ENCODE measurements around the gene MARCO.
"Not testable (repeated sequence)": the region's sequence is repeated elsewhere in the genome, so short reads cannot be mapped to it uniquely, and the experiment has no call there.

The MARCO gene

GRCh38 chr2:119005051-119005450 lies 63.1 kb downstream of the MARCO start:
- DNase-seq (ENCODE audit: low read depth, low spot score) = no peak

GRCh38 chr2:119005555-119005954 lies 63.6 kb downstream of the MARCO start:
- no peak for DNase-seq (ENCODE audit: low read depth, low spot score)

GRCh38 chr2:119006441-119006840 lies 64.4 kb downstream of the MARCO start:
- DNase-seq (ENCODE audit: low read depth, low spot score) = no peak

- DNase-seq (ENCODE audit: low read depth, low spot score) = no peak
These were observed 66.1 kb downstream of the MARCO start for GRCh38 chr2:119008108-119008507.

DNA sequence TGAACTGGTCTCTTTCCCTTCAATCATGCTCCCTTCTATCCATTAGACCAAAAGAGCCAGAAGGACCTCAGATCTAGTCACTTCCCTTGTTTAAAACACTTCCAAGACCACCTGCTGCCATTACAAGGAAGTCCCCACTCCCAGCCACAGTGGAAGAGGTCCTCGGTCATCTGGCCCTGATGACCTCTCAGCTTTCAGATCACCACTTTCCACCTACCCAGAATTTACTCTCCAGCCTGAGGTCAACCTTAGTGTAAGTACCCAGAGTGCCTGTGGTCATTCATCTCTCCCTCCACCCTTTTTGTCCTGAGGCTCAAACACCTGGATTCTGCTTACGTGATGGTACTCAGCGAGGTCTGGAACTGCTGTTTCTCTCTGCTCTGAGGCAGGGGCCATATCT lies 67.1 kb downstream of the MARCO start:
- no peak for DNase-seq (ENCODE audit: low read depth, low spot score)

GRCh38 chr2:119010336-119010735 lies 68.3 kb downstream of the MARCO start:
- no peak for DNase-seq (ENCODE audit: low read depth, low spot score)

DNA sequence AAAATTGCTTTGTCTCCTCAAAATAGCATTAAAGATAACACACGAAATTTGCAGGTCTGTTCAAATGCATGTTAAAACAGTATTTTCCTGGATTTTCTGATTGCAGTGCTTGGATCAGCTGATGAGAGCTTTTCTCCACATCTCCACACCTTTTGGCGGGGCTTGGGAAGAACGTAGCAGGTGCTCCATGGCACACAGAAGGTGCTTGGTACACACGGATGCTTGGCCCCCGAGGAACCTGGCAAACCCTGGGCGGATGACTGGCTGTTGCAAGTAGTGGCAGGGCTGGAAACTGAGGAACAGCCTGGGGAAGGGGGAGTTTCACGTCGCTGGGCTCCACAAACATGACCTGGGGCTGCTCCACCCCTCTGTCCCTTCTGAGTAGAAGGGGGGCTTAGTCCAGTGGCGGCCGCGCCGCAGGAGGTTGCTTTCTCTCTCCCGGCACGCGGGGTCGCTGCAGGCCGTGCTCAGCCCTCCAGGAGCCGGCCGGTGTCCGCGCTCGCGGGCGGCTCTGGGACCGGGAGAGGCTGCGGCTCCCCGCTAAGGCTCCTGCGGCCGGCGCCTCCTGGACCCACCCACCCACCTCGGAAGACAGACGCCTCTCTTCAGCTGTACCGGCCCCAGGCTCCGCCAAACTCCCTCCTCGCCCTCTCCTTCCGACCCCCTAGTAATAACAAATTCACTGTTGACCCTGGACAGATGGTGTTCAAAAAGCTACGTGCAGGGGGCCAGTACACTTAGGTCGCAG lies 69.3 kb downstream of the MARCO start:
- DNase-seq (ENCODE audit: low read depth, low spot score) = no peak

GRCh38 chr2:119011910-119012209 lies 69.9 kb downstream of the MARCO start:
- no peak for DNase-seq (ENCODE audit: low read depth, low spot score)

- DNase-seq (ENCODE audit: low read depth, low spot score) = no peak
These were observed 70.6 kb downstream of the MARCO start for GRCh38 chr2:119012345-119013301.

DNA sequence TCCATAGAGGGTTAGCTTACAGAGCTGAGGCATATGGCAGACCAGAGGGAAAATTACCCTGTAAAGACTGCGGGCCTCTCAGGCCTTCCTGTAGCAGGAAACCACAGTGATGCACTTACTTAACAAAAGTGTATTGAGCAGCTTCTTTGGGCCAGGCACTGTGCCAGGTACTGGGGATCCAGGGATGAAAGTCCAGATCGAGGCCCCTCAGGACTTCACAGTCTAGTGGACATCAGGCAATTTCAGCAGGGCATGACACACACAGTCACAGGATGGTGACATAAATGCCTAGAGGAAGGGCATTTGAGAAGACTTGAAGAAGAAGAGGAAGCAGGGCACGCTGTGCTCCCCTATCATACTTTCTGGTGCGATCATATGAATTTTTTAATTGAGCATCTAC lies 71.7 kb downstream of the MARCO start:
- no peak for DNase-seq (ENCODE audit: low read depth, low spot score)

GRCh38 chr2:119015845-119016244 lies 73.9 kb downstream of the MARCO start:
- no peak for DNase-seq (ENCODE audit: low read depth, low spot score)

DNA sequence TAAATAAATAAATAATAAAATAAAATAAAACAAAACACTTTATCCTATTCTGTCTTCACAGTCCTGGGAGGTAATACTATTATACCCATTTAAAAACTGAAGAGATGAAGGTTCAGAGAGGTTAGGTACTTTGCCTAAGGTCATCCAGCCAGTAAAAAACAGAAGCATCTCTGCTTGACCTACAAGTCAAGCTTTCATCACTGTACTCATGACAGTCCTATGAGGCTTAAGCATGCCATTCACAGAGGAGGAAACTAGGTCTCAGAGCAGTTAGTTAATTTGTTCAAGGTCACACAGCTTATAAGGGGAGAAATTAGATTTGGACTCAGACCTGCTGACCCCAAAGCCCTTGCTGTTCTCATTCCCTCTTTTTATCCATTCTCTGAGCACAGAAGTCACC lies 77.5 kb downstream of the MARCO start:
- no peak for DNase-seq (ENCODE audit: low read depth, low spot score)

GRCh38 chr2:119022678-119023077 lies 80.7 kb downstream of the MARCO start:
- no peak for DNase-seq (ENCODE audit: low read depth, low spot score)

GRCh38 chr2:119023534-119023933 lies 81.5 kb downstream of the MARCO start:
- no peak for DNase-seq (ENCODE audit: low read depth, low spot score)

- no peak for DNase-seq (ENCODE audit: low read depth, low spot score)
These were observed 82.2 kb downstream of the MARCO start for GRCh38 chr2:119024152-119024551.

DNA sequence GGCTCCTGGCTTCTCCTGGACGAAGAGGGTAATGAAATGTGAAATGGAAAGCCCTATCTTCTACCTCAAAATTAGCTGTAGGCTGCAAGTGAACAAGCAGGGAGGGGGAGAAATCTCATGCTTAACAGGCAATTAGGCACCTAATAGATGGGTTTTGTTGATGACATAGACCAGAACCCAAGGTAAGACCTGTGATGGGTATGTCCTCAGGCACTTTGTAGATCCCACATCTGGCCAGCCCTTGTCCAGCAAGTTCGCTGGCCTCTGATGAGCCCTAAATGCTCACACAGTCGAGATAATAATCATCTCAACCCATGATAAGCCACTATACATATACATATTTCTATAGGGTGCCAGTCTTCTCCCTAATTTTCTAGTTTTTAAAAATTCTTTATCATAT lies 82.6 kb downstream of the MARCO start:
- DNase-seq (ENCODE audit: low read depth, low spot score) = no peak

- no peak for DNase-seq (ENCODE audit: low read depth, low spot score)
These were observed 83.0 kb downstream of the MARCO start for GRCh38 chr2:119025013-119025412.

GRCh38 chr2:119025762-119026351 lies 83.9 kb downstream of the MARCO start:
- no peak for DNase-seq (ENCODE audit: low read depth, low spot score)

DNA sequence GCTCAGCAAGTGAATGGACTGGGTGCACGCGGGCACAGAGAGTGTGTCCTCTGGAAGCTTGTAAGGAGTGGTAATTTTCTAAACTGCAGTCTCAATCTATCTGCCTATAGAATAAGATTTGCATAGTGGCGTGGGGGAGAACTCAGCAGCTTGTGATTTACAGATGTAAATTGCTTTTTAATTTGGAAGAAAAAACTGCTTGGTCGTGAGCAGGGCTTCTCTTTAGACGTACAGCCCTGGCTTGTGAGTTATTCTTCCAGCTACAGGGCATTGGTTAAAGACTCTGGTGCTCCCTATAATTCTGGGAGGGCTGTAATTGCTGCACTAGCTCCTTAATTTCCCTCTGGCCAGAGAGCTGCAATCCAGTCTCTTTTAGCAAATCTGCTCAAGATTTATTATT lies 84.9 kb downstream of the MARCO start:
- no peak for DNase-seq (ENCODE audit: low read depth, low spot score)

DNA sequence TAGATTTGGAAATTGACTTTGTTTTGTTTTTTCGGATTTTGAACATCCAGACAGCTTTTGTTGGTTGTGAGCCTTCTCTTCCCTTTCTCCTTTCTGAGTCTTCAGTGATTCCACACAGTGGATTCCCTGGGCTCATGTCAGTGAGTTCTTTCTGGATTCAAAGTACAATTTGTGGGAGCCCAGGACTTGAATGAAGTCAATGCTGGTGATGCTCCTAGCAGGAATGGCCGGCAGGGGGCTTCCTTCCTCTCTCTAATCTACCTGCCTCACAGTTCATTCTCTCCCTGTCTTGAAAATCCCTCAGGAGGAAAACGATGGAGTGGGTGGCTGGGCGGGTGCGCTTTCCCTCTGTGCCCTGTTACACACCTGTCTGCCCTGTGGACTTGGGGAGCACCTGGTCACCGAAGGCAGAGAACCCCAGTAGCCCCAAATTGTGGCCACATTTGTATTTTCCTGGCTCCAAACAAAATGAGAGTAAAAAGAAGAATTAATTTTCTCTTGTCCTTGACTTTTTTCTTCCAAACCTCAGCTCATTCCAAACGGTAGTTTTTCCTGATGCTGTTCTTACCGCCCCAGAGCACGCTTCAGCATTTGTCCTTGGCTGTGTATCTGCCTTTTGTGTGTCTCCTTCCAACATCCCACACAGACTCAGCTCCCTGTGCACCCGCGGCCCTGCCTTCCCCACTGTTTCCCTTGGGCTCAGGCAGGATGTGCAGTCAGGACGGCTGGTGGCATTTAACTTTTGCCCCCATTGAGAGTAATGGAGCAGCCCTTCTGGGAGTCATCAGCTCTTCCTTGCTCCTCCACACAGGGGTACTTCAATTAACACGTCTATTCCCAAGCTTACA lies 86.6 kb downstream of the MARCO start:
- DNase-seq (ENCODE audit: low read depth, low spot score) = no peak

GRCh38 chr2:119029297-119029696 lies 87.3 kb downstream of the MARCO start:
- DNase-seq (ENCODE audit: low read depth, low spot score) = no peak

DNA sequence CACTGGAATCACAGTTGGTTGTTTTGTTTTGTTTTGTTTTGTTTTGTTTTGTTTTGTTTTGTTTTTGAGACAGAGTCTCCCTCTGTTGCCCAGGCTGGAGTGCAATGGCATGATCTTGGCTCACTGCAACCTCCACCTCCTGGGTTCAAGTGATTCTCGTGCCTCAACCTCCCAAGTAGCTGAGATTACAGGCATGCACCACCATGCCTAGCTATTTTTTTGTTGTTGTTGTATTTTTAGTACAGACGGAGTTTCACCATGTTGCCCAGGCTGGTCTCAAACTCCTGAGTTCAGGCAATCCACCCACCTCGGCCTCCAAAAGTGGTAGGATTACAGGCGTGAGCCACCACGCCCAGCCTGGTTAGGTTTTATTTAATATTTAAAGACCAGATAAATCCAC lies 95.9 kb downstream of the MARCO start:
- DNase-seq (ENCODE audit: low read depth, low spot score) = not testable (repeated sequence)
